ENCODE results near the gene PAMR1.

DNA sequence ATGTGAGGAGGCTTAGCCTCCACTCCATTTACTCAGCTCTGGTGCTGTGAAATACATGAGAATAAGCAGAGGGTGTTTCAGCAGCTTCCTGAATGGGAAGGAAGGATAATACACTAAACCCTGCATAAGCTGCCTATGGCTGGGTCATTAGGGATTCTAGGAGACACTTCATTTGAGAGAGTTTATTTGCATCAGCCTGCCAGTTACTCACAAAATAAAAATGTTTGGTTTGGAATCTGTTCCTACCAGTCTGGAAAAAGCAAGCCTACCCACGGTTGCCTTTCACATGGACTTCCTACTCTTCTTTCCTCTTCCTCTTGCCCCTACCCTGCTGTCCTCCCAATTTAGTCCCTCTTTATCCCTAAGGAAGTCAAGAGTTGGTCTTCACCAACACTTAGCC lies 126.5 kb downstream of the PAMR1 start:
- TF ChIP-seq, protein P1, sequence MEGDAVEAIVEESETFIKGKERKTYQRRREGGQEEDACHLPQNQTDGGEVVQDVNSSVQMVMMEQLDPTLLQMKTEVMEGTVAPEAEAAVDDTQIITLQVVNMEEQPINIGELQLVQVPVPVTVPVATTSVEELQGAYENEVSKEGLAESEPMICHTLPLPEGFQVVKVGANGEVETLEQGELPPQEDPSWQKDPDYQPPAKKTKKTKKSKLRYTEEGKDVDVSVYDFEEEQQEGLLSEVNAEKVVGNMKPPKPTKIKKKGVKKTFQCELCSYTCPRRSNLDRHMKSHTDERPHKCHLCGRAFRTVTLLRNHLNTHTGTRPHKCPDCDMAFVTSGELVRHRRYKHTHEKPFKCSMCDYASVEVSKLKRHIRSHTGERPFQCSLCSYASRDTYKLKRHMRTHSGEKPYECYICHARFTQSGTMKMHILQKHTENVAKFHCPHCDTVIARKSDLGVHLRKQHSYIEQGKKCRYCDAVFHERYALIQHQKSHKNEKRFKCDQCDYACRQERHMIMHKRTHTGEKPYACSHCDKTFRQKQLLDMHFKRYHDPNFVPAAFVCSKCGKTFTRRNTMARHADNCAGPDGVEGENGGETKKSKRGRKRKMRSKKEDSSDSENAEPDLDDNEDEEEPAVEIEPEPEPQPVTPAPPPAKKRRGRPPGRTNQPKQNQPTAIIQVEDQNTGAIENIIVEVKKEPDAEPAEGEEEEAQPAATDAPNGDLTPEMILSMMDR (IDR thresholded peaks at IDR 0.05 in 2 of 3, conservative IDR thresholded peaks at IDR 0.05 in 1 of 3; ENCODE audit: control insufficient read depth in 2 of 3, extremely low read depth in 1 of 3, insufficient read depth in 1 of 3, low read depth in 3 of 3, low read length in 3 of 3) = no peak
- TF ChIP-seq SRF (IDR thresholded peaks at IDR 0.05; ENCODE audit: low read depth in 2 of 2, low read length in 2 of 2) (no peak), PAX8 (IDR thresholded peaks at IDR 0.05) (no peak), MYC (IDR thresholded peaks at IDR 0.05; ENCODE audit: insufficient read depth, insufficient read length, insufficient replicate concordance, low read length, severe bottlenecking) (no peak), RFX5 (IDR thresholded peaks at IDR 0.05; ENCODE audit: low read depth, low read length) (no peak), NFYA (IDR thresholded peaks at IDR 0.05; ENCODE audit: borderline replicate concordance, low read depth, low read length) (no peak), POLR2AphosphoS5 (IDR thresholded peaks at IDR 0.05; ENCODE audit: low read length) (no peak), TAF1 (IDR thresholded peaks at IDR 0.05; ENCODE audit: borderline replicate concordance, low read depth, low read length) (no peak), SMC3 (IDR thresholded peaks at IDR 0.05; ENCODE audit: borderline replicate concordance, low read length) (no peak)
- TF ChIP-seq, protein P2, sequence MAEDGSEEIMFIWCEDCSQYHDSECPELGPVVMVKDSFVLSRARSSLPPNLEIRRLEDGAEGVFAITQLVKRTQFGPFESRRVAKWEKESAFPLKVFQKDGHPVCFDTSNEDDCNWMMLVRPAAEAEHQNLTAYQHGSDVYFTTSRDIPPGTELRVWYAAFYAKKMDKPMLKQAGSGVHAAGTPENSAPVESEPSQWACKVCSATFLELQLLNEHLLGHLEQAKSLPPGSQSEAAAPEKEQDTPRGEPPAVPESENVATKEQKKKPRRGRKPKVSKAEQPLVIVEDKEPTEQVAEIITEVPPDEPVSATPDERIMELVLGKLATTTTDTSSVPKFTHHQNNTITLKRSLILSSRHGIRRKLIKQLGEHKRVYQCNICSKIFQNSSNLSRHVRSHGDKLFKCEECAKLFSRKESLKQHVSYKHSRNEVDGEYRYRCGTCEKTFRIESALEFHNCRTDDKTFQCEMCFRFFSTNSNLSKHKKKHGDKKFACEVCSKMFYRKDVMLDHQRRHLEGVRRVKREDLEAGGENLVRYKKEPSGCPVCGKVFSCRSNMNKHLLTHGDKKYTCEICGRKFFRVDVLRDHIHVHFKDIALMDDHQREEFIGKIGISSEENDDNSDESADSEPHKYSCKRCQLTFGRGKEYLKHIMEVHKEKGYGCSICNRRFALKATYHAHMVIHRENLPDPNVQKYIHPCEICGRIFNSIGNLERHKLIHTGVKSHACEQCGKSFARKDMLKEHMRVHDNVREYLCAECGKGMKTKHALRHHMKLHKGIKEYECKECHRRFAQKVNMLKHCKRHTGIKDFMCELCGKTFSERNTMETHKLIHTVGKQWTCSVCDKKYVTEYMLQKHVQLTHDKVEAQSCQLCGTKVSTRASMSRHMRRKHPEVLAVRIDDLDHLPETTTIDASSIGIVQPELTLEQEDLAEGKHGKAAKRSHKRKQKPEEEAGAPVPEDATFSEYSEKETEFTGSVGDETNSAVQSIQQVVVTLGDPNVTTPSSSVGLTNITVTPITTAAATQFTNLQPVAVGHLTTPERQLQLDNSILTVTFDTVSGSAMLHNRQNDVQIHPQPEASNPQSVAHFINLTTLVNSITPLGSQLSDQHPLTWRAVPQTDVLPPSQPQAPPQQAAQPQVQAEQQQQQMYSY (CRISPR knock-in tag; IDR thresholded peaks at IDR 0.05) = no peak
- TF ChIP-seq, protein P3, sequence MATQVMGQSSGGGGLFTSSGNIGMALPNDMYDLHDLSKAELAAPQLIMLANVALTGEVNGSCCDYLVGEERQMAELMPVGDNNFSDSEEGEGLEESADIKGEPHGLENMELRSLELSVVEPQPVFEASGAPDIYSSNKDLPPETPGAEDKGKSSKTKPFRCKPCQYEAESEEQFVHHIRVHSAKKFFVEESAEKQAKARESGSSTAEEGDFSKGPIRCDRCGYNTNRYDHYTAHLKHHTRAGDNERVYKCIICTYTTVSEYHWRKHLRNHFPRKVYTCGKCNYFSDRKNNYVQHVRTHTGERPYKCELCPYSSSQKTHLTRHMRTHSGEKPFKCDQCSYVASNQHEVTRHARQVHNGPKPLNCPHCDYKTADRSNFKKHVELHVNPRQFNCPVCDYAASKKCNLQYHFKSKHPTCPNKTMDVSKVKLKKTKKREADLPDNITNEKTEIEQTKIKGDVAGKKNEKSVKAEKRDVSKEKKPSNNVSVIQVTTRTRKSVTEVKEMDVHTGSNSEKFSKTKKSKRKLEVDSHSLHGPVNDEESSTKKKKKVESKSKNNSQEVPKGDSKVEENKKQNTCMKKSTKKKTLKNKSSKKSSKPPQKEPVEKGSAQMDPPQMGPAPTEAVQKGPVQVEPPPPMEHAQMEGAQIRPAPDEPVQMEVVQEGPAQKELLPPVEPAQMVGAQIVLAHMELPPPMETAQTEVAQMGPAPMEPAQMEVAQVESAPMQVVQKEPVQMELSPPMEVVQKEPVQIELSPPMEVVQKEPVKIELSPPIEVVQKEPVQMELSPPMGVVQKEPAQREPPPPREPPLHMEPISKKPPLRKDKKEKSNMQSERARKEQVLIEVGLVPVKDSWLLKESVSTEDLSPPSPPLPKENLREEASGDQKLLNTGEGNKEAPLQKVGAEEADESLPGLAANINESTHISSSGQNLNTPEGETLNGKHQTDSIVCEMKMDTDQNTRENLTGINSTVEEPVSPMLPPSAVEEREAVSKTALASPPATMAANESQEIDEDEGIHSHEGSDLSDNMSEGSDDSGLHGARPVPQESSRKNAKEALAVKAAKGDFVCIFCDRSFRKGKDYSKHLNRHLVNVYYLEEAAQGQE (IDR thresholded peaks at IDR 0.05; ENCODE audit: low read depth, low read length) = no peak
- TF ChIP-seq, protein P4, sequence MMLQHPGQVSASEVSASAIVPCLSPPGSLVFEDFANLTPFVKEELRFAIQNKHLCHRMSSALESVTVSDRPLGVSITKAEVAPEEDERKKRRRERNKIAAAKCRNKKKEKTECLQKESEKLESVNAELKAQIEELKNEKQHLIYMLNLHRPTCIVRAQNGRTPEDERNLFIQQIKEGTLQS (IDR thresholded peaks at IDR 0.05; ENCODE audit: borderline replicate concordance, extremely low read depth, low read depth, low read length) = no peak
